ENCODE data around the gene TFF1.

TFF1 gene

DNA sequence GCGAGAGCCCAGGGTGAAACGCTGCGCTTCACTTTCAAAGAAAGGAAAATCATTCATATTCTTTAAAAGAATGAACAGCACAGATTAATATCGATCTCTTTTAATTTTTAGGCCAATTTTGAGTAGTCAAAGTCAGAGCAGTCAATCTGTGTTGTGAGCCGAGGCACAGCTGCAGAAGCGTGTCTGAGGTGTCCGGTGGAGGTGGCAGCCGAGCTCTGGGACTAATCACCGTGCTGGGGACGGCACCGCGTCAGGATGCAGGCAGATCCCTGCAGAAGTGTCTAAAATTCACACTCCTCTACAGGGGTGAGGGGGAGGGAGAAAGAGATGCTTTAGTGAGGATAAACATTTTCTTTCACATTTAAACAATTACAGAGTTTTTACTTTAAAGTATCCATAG is 4.1 kb downstream of the TFF1 start:
- no peak for DNase-seq (ENCODE audit: low spot score)

DNA sequence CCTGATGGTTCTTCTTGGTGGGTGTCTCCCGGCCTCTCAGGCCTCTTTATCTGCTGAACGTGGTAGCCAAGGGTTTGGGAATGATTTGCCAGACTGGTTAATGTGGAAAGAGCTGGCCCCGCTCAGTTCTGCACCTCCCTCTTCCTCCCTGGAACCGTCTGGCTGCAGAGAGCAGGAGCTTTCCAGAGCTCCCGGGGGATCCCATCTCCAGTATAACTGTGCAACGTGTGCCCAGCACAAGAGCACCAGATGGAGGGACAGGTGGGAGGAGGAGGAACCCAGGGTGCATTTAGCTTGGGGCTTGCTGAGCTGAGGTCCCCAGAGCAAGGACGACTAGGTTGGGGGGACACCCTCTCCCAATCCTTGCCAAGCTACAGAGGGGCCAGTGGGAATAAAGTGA is 5.0 kb downstream of the TFF1 start:
- no peak for DNase-seq (ENCODE audit: low spot score)

DNA sequence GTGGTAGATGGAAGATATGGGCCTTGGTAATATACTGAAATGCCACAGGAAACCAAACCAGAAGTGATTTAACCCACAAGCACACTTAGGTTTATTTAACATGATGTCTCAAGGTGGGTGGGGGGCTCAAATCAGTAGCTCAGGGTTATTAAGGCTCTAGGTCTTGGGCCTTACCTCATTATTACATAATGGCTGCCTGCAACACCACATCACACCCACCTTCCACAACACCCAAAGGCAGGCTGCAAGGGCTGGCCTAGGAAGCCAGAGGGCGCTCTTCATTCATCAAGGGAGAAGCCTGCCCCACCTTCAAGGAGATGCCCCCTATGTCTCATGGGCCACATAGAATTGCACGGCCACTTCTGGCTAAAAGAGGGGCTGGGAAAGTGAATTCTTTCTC is 6.0 kb downstream of the TFF1 start:
- DNase-seq (ENCODE audit: low spot score) = no peak

DNA sequence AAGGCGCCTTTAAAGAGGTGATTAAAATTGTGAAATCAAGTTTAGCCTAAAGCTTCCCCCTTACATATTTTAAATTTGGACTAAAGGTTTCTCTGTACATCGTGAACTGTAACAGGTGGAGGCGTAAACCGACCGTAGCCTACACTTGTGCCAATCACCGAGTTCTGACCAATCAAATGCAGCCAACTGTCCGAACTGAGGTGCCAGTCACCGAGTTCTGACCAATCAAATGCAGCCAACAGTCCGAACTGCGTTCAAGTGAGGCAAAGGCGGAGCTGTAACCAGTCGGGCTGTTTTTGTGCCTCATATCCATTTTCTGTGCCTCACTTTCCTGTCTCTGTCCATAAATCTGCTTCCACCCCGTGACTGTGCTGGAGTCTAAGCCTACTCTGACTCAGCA is 7.4 kb downstream of the TFF1 start:
- no peak for DNase-seq (ENCODE audit: low spot score)

DNA sequence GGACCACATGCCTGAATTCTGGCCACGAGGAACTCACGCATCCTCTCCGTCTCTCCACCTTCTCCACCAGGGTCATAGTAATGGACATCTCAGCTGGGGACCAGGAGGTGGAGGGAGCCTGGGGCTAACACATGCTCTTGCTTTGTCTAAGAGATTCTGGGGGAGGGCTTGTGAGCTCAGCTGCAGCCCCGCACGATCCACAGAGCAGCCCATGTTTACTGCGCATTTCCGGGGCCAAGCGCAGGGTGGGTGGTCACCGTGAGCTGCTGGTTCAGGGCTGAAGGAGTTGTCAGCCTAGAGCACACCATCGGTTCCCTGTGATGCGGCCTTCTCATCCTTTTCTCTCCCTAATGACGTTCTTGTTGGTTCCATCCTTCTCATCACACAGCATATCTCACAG is 8.1 kb downstream of the TFF1 start:
- no peak for DNase-seq (ENCODE audit: low spot score)

DNA sequence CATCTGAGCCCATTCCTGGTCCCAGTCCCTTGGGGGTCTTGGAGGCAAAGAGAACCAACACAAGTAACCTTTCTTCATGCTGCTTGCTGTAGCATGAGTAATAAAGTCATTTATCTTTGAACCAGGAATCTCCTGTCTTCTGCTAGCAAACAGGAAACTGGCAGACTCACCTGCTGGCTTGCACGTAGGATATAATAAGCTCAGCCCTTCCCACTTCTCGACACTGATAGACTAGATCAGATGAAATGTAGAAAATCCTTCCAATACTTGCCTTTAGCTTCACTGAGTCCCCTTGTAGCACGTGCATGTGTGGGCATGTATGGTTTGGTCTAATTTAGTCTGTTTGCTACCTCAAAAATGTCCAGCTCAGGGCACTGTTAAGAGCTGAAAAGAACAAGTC is 9.0 kb downstream of the TFF1 start:
- DNase-seq (ENCODE audit: low spot score) = no peak

DNA sequence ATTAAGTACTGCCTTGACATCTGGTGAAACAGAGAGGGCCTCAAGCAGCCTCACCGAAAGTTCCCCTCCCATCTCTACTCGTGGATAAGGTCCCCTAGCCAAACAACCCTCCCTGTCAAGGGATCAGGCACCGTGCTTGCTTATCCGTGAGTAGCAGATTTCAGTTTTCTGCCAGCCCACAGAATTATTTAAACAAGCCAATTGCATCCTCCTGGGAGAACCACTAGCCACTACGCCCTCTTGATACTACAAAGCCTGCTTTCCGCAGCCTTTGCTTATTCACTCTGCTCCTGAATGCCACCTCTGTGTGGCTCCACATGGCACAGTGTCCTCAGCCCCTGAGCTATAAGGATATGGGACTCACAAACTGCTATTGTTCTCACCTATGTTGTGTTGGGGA is 9.7 kb downstream of the TFF1 start:
- no peak for DNase-seq (ENCODE audit: low spot score)

DNA sequence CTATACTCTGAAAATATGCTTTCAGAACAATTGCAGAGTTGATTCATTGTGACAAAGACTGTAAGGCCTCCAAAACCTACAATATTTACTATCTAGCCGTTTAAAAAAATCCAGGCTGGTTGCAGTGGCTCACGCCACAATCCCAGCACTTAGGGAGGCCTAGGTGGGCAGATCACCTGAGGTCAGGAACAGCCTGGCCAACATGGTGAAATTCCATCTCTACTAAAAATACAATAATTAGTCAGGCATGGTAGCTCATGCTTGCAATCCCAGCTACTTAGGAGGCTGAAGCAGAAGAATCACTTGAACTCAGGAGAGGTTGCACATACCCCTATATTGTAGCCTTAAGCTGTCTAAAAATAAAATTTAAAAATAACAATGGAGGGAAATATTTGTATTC is 10.3 kb downstream of the TFF1 start:
- no peak for DNase-seq (ENCODE audit: low spot score)

DNA sequence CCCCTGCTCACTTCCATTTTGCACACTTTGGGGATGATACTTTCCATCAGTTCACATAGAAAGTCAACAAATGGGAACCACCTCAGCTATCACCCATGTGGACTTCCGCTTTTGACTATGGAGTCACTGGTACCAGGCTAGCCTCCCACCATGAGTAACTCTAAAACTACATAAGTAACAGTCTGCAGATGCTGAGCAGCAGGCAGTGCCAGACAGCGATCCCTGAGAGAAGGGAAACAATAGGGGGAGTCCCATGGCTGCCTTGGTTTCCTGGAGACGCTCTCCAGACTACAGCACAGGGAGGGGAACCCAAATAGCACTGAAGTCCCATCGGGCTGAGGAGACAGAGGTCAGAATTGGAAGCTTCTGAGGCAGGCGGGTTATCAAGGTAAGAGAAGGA is 12.7 kb downstream of the TFF1 start:
- DNase-seq (ENCODE audit: low spot score) = no peak

DNA sequence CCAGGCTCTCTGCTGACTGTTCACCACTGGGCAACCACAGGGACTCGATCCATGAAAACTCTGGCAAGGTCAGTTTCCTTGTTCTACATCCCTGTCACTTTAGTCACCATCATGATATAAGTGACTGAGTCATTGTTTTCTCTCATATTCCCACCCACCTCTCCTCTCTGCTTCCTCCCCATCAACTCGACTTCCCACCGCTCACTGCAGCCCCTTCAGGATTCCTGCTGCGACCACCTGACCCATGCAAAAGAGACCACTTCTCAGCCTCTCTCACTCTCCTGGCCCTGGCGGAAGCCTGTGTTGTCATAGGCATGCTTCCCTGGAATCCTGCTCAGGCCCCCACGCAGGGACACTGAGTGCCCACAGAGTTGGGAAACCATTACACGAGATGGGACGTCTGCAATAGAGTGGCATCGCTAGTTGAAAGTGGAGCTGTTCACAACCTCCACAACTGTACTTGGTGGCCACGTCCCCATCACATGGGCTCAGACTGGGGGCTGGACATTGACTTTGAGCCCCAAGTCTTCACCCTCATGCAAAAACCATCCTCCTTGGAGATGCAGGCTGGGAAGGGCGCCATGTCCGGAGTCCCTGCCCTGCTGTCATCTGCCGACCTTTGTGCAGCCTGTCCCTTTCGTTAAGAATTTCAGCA is 13.8 kb downstream of the TFF1 start:
- DNase-seq (ENCODE audit: low spot score) = no peak

DNA sequence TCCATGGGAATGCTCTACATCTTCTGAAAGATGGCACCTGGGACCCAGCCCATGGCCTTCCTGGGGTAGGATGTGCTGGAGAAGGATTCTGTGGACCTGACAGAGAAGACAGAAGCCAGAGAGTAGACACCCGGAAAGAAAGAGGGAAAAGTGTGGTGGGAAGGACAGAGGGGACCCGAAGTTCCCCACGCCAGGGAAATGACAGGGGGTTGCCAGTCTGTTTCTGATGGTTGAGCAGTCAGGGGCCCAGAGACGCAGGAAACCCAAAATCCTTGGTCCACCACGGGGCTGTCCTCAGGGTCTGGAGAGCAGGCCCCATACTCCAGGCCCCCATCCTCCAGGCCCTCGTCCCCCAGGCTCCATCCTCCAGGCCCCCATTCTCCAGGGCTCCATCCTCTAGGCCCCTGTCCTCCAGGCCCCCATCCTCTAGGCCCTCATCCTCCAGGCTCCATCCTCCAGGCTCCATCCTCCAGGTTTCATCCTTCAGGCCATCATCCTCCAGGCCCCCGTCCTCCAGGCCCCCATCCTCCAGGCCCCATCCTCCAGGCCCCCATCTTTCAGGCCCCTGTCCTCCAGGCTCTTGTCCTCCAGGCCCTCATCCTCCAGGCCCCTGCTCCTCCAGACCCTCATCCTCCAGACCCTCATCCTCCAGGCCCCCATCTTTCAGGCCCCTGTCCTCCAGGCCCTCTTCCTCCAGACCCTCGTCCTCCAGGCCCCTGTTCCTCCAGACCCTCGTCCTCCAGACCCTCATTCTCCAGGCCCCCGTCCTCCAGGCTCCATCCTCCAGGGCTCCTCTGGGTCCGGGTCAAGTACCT is 14.5 kb downstream of the TFF1 start:
- no peak for DNase-seq (ENCODE audit: low spot score)

DNA sequence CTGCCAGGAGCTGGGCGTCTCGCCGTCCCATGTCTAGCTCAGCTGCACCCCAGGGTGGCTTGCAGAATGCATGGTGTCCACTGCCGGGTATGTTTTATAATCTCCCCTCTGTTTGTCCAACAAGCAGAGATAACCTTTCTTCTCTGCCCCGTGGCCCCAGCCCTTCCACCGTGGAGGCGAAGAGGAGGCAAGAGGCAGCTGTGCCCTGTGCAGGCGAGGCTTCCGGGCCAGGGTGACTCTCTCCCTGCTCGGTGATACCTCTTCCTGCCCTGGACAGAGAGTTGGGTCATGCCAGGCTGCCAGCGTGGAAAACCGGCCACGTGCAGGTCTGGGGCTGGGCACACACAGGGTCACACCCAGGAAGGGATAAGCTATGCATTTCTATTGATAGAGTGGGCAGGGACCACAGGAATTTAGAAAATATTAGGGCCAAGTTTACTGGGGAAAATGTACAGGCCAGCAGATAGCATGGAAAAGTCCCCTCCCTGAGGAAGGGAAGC is 15.4 kb downstream of the TFF1 start, which contains the start of gene TFF2:
TFF2 (minus strand) TSS at position 68 of the 500 bp plus-strand sequence; CDS start at position 31, 37 bp downstream.
- no peak for DNase-seq (ENCODE audit: low spot score)

DNA sequence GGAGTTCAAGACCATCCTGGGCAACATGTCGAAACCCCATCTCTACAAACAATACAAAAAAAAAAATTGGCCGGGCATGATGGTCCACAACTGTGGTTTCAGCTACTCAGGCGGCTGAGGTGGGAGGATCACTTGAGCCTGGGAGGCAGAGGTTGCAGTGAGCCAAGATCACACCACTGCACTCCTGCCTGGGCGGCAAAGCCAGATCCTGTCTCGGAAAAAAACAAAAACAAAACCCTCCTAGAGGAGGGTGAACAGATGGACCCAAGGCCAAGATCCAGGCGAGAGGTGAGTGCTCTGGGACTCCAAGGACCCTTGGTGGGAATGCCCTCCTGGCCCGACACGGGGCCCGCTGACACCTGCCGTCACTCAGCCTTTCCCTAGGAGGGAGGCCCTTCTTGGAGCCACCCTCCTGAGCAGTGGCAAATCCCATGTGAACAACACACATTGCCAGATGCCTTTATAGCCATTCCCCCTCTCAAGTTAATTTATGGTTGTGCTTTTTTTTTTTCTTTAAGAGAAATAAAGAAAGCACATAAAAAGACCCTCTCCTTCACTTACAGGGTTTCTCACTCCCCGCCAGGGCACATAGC is 15.9 kb downstream of the TFF1 start:
- DNase-seq (ENCODE audit: low spot score) = no peak

DNA sequence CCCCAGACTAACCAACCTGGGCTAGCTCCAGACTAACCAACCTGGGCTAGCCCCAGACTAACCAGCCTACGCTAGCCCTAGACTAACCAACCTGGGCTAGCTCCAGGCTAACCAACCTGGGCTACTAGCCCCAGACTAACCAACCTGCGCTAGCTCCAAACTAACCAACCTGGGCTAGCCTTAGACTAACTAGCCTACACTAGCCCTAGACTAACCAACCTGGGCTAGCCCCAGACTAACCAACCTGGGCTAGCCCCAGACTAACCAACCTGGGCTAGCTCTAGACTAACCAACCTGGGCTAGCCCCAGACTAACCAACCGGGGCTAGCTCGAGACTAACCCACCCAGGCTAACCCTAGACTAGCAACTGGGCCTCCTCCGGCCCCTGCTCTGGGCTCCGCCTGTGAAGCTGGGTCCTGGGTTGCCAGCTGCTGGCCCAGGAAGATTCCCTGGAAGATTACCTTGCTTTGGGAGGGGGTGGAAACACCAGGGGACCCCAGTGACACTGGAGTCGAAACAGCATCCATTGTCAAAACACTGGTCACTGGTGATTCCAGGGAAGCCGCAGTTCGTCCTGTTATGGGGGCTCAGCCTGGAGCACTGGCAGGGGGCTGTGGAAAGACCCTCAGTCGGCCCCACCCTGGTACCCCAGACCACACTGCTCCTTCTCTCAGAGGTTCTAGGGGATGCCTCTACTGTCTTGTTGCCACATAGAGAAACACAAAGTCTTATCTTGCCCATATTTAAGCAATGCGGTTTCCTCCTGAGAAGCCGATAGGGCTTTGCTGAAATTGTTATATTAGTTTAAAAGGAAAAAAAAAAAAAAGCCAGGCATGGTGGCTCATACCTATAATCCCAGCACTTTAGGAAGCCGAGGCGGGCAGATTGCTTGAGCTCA is 16.7 kb downstream of the TFF1 start:
- DNase-seq (ENCODE audit: low spot score) = no peak

DNA sequence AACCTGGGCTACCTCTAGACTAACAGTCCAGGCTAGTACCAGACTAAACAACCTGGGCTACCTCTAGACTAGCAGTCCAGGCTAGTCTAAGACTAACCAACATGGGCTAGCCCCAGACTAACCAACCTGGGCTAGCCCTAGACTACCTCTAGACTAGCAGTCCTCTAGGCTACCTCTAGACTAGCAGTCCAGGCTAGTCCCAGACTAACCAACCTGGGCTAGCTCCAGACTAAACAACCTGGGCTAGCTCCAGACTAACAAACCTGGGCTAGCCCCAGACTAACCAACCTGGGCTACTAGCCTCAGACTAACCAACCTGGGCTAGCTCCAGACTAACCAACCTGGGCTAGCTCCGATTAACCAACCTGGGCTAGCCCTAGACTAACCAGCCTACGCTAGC is 17.6 kb downstream of the TFF1 start:
- no peak for DNase-seq (ENCODE audit: low spot score)

DNA sequence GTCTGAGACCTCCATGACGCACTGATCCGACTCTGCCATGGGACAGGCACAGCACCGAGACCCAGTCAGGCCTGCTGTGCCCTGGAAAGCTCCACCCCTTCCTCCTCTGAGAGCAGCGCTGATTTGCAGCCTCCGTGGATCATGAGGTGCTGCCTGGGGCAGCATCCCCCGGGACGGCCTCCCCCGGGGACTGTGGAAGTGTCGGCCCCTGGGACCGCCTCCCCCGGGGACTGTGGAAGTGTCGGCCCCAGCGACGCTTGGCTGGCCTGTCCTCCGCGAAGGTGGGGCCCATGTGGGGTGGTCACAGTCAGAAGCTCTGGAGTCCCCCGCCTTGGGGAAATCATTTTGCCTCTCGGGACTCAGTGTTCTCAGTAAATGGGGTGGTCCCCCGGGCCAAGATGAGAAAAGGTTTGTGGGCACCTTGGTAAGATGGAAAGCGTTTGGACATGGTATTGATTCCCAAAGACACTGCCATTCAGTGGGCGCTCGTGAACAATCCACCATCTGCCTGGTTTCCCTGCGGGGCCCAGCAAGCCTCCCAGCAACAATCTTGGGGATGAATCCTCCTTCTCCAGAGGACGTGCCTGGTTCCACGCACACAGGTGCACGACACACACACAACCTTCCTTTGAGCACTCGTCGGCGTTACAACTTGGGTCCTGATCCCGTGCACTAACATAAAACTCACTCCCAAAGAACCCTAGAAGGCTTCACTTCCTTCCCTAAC is 18.6 kb downstream of the TFF1 start:
- no peak for DNase-seq (ENCODE audit: low spot score)

DNA sequence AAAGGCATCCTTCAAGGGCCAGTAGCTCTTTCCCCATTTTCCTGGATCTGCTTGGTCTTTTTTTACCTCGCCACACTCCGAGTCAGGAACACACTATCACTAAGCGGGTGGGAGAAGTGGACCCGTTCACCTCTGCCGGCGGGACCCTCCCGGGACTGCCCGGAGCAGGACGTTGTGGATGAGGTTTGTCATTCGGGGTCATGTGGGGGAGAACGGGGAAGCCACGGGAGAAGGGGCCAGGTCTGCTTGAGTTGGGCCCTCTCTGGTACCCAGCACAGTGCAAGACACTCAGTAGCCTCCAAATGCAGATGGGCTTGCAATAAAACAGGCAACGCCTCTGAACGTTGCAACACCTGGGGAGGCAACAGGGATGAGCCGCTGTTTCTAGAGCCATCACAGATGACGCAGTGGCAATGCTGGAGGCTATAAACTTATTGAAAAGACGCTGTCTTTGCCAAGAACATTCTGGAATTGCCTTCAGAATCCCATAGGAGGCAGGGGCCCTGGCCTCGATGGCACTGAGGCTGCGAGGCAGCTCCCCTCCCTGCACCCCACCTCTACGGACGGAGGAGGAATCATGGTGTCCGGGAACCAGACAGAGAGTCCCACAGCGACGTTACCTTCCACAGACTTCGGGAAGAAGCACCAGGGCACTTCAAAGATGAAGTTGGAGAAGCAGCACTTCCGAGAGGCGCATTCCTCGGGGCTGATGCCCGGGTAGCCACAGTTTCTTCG is 19.3 kb downstream of the TFF1 start:
- DNase-seq (ENCODE audit: low spot score) = no peak

DNA sequence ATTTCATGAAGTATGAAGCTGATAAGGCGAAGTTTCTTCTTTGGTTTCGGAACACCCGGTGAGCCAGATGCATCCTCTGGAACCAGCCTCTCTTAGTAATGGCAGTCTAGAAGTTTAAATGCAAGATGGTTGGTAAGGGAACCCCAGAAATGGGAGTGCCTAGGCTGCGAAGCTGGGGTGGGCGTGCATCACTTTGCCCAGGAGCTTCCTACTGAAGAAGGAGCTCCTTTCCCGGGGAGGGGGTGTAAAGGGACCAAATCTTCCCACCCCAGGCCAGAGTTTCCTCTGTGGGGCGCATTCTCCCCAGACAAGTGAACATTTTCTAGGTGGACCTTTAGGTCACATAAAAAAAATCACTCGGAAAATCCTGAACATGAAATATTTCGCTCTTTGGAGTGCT is 19.9 kb downstream of the TFF1 start:
- no peak for DNase-seq (ENCODE audit: low spot score)

DNA sequence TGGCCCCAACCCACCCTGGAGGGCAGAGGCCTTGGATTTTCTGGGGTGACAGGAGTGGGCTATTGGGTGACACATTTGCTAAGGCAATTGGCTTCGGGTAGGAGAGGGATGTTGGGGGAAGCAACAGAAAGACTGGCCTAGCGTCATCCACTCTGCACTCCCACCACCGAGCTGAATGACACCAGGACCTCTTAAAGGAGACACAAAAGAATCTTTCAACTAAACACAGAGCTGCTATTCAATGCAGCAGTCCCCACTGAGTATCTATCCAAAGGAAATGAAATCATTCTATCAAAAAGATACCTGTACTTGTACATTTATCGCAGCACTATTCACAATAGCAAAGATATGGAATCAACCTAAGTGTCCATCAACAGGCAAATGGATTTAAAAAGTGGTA is 21.7 kb downstream of the TFF1 start:
- no peak for DNase-seq (ENCODE audit: low spot score)

DNA sequence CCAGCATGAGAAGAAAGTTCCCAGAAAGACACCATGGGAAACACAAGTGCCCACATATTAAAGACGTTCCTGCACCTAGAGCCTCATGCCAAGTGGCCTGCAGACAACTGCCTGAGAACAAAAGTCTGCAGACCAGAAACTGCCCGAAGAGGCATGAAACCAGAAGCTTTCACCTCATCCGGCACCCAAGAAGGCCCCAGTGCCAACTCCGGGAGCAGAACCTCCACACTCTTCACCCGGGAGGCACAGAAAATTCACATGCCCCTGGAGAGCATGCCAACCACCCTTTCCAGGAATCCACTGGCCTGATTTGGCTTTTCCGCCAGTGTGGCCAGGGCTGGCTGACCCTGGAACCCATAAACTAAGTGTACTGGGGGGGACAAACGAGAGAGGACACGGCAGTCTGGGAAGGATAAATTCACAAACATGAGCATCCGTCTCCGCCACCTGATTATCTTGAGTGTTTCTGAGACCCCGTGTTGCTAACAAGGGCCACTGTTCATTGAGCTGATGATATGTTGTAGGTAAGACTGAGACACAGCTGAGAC is 22.3 kb downstream of the TFF1 start:
- DNase-seq (ENCODE audit: low spot score) = no peak

Data from COLO829 (cell line).